K562 (cell line): ENCODE measurements around the gene CCDC77. TPM values are rescaled to one million over a fixed set of nuclear protein-coding genes. Genes with fewer than 3 reads are reported as not detected.

Experiments used
- CBFA2T3 ChIP-seq: fragments of 450-650 bp; IDR thresholded peaks from 2 replicates; pipeline ENCODE4 v1.6.1; 2017
- CEBPB ChIP-seq: fragments of 450-650 bp; IDR thresholded peaks from 2 replicates; pipeline ENCODE4 v1.6.1; 2016; ENCODE audit warnings: missing genetic modification characterization, missing compliant biosample characterization
- CGGBP1 ChIP-seq: fragments of 250-450 bp; sonication (Bioruptor Pico); IDR thresholded peaks from 2 replicates; pipeline ENCODE4 v1.9.0; 2021; ENCODE audit warnings: mild to moderate bottlenecking
- CTCF ChIP-seq, 3 experiments: IDR thresholded peaks in 2 of 3; conservative IDR thresholded peaks in 1 of 3; 2 replicates each; pipeline ENCODE4 v1.5.1; 2011 to 2012; ENCODE audit warnings: low read length in 3 of 3, mild to moderate bottlenecking in 3 of 3, control low read depth in 2 of 3, improper control_type of control experiment in 1 of 3, inconsistent platforms in 1 of 3, low read depth in 1 of 3, mixed read lengths in 1 of 3, moderate library complexity in 1 of 3; ENCODE audit not compliant: insufficient read depth in 2 of 3
- ESRRA ChIP-seq: fragments of 450-650 bp; IDR thresholded peaks from 2 replicates; pipeline ENCODE4 v1.6.1; 2014; ENCODE audit warnings: low read depth, mild to moderate bottlenecking, moderate library complexity, borderline replicate concordance
- MGA ChIP-seq: fragments of 450-650 bp; IDR thresholded peaks from 2 replicates; pipeline ENCODE4 v1.6.1; 2016; ENCODE audit warnings: mild to moderate bottlenecking, moderate library complexity
- MNT ChIP-seq, 2 experiments: fragments of 450-650 bp; conservative IDR thresholded peaks; 2 replicates each; pipeline ENCODE4 v1.6.1; 2017; ENCODE audit warnings: mild to moderate bottlenecking in 2 of 2, moderate library complexity in 2 of 2
- NCOR1 ChIP-seq: fragments of 450-650 bp; IDR thresholded peaks from 2 replicates; pipeline ENCODE4 v1.6.1; 2016; ENCODE audit warnings: mild to moderate bottlenecking, moderate library complexity
- NFE2 ChIP-seq: IDR thresholded peaks from 2 replicates; pipeline ENCODE4 v1.6.1; 2014; ENCODE audit warnings: antibody characterized with exemption, low read depth
- RAD51 ChIP-seq: fragments of 450-650 bp; IDR thresholded peaks from 2 replicates; pipeline ENCODE4 v1.7.1; 2016; ENCODE audit warnings: low read depth, mild to moderate bottlenecking, borderline replicate concordance
- SMARCA4 ChIP-seq: fragments of 450-650 bp; IDR thresholded peaks from 2 replicates; pipeline ENCODE4 v1.6.1; 2016
- SOX6 ChIP-seq: fragments of 450-650 bp; IDR thresholded peaks from 2 replicates; pipeline ENCODE4 v1.6.1; 2014; ENCODE audit warnings: mild to moderate bottlenecking
- ZC3H11A ChIP-seq: IDR thresholded peaks from 2 replicates; pipeline ENCODE4 v1.6.1; 2012; ENCODE audit warnings: low read depth, low read length, improper control_type of control experiment
- ZNF316 ChIP-seq: fragments of 450-650 bp; IDR thresholded peaks from 2 replicates; pipeline ENCODE4 v1.6.1; 2016
- ZNF436 ChIP-seq: fragments of 250-450, 450-650 bp; sonication (Bioruptor Pico); formaldehyde crosslinking; IDR thresholded peaks from 2 replicates; pipeline ENCODE4 v1.7.0; 2020; ENCODE audit warnings: mild to moderate bottlenecking
- polyA plus RNA-seq, 8 experiments: library from polyadenylated mRNA; depleted of rRNA in 4 of 8; stranded (reverse) in 5 of 8; unstranded in 3 of 8; fragments of >200 nt; fragmentation: Nextera tagmentation in 2 of 8; fragmentation: Illumina TruSeq in 1 of 8; extraction: Ambion mirVana in 2 of 8; extraction: Trizol in 1 of 8; gene quantifications; 2 replicates each; pipeline versions ENCODE4 v1.2.1 to v1.2.3, GENCODE V29; 2011 to 2014; ENCODE audit warnings: inconsistent platforms in 1 of 8, missing spikeins in 1 of 8
- total RNA-seq, 7 experiments: library from RNA; depleted of rRNA in 6 of 7; stranded (reverse); fragments of >200 nt in 6 of 7; fragmentation: Illumina TruSeq in 2 of 7; extraction: Trizol in 2 of 7; gene quantifications; 2 replicates each; pipeline versions ENCODE4 v1.2.1 to v1.2.3, GENCODE V29; 2011 to 2021; ENCODE audit warnings: low replicate concordance in 1 of 7

CCDC77 gene
- total and polyA plus RNA-seq, 9 of the 15 experiments (the other 6 are each of a cell fraction or from before 2014, with no cell fraction given): 10.5 to 26.5 (median 17.8) TPM

GRCh38 chr12:402029-402389, 565 bp downstream of the CCDC77 start (continued):
- TF ChIP-seq MGA (no peak), ZNF436 (CRISPR knock-in tag) (no peak), CBFA2T3 (peak; percentile 26; the same call in 1 of the 2 replicates), RAD51 (0 out of 2 replicates have a peak, but pooled peaks have one; percentile 43), CEBPB (tag) (no peak), SOX6 (0 out of 2 replicates have a peak, but pooled peaks have one; percentile 15), MNT (conservative IDR thresholded peaks at IDR 0.05) (peak in 1 of 2 experiments; percentile 29; a peak in 1 of 4 replicates), ZNF316 (peak; percentile 42; the same call in 1 of the 2 replicates), NFE2 (peak; percentile 31; the same call in 1 of the 2 replicates), NCOR1 (0 out of 2 replicates have a peak, but pooled peaks have one; percentile 10), ESRRA (no peak), CGGBP1 (no peak), SMARCA4 (peak; percentile 39; the same call in 1 of the 2 replicates), CTCF (IDR thresholded peaks at IDR 0.05 in 2 of 3, conservative IDR thresholded peaks at IDR 0.05 in 1 of 3; ENCODE audit: insufficient read depth in 2 of 3, low read depth in 1 of 3, low read length in 3 of 3) (peak; percentile 18 to 48 (median 41); a peak in 4 of 6 replicates), ZC3H11A (no peak)
